ENCODE results near the gene RPH3AL. TPM values are rescaled to one million over a fixed set of nuclear protein-coding genes. Genes with fewer than 3 reads are reported as not detected.
A peak's percentile ranks its signal among the peaks of the same experiment; 100 is the strongest.

RPH3AL gene
- polyA plus RNA-seq, 1 donor from 2014 or later = 13.8 TPM

- H3K27me3 Mint-ChIP-seq = peaks cover 4% of the 10 kb centered on the region
- no peaks in the 10 kb centered on the region for H3K9me3 Mint-ChIP-seq
- peaks cover 5% of the 10 kb centered on the region for H3K36me3 Mint-ChIP-seq
- no peaks in the 10 kb centered on the region for H3K4me1 Mint-ChIP-seq
- H3K27ac Mint-ChIP-seq = no peak overlapping the region
- no peak overlapping the region for H3K4me3 Mint-ChIP-seq
Measured at GRCh38 chr17:300881-301280, 51.7 kb downstream of the RPH3AL start.

GRCh38 chr17:299546-299945 lies 53.1 kb downstream of the RPH3AL start:
- Mint-ChIP-seq H3K36me3 (peaks cover 5% of the 10 kb centered on the region), H3K4me1 (no peaks in the 10 kb centered on the region), H3K9me3 (no peaks in the 10 kb centered on the region), H3K27ac (no peak overlapping the region), H3K27me3 (peaks cover 4% of the 10 kb centered on the region), H3K4me3 (no peak overlapping the region)

DNA sequence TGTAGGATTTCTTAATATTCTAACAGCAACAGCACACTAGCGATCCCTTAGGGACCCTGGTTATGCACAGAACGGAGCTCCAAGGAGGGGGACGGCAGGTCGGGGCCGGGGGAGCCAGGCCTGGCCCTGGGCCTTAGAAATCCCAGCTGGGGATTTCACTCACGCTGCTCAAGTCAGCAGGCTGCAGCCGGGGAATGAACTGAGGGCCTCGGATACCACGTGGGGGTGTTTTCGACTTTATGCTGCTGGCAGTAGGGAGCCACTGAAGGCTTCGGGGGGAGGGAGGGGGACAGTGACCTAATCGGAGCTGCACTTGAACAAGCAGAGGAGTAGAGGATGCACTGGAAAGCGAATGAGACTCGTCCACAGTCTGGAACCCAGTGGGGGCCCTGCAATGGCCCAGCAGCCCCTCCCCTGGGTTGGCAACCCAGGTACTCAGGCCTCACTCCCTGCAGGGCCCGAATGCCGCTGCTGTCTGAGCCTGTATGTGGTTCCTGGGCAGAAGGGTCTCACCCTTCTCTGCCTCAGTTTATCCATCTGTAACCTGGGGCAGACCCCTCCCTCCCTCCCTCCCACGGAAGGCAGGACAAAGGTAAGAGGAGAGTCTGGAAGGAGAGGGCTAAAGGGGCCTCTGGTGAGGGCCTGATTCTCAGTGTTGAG lies 53.7 kb downstream of the RPH3AL start:
- no peaks in the 10 kb centered on the region for H3K9me3 Mint-ChIP-seq
- H3K27me3 Mint-ChIP-seq = peaks cover 4% of the 10 kb centered on the region
- no peak overlapping the region for H3K27ac Mint-ChIP-seq
- H3K4me1 Mint-ChIP-seq = no peaks in the 10 kb centered on the region
- H3K36me3 Mint-ChIP-seq = peaks cover 10% of the 10 kb centered on the region
- no peak overlapping the region for H3K4me3 Mint-ChIP-seq

GRCh38 chr17:297758-298157 lies 54.8 kb downstream of the RPH3AL start:
- no peak overlapping the region for H3K27ac Mint-ChIP-seq
- H3K4me3 Mint-ChIP-seq = no peak overlapping the region
- H3K27me3 Mint-ChIP-seq = peaks cover 5% of the 10 kb centered on the region
- peaks cover 11% of the 10 kb centered on the region for H3K36me3 Mint-ChIP-seq
- no peaks in the 10 kb centered on the region for H3K9me3 Mint-ChIP-seq
- H3K4me1 Mint-ChIP-seq = peaks cover 0 to 2% (median 0%) of the 10 kb centered on the region in 3 donors

DNA sequence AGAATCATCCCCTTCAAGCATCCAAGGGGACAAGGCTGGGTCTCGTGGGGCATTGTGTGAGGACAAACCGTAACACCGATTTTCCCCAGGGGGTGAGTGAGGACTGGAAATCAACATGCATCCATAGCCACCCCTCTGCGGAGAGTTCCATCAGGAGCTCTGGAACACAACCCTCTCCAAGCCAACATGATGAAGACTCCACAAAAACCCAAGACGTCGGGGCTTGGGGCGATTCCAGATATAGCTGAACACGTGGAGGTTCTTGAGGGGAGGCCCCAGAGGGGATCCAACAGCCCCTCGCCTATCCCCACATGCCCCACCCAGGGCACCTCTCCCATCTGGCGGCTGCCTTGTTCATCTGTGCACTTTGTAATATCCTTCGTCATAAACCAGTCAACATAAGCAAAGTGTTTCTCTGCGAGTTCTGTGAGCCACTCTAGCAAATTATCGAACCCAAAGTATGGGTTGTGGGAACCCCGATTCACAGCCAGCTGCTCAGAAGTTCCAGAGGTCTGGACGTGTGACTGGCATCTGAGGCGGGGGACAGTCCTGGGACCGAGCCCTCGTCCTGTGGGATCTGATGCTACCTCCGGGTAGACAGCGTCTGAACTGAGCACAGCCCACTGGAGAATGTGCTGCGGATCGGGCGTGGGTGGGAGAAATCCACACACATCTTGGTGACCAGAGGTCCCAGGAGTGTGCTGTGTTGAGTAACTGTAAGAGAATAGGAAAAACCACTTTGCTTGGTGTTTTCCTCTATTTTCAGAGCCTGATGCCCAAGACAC lies 55.5 kb downstream of the RPH3AL start:
- Mint-ChIP-seq H3K36me3 (peaks cover 8% of the 10 kb centered on the region), H3K27ac (no peak overlapping the region), H3K27me3 (peaks cover 4% of the 10 kb centered on the region), H3K4me1 (peaks cover 0 to 2% (median 0%) of the 10 kb centered on the region in 3 donors), H3K9me3 (no peaks in the 10 kb centered on the region), H3K4me3 (no peak overlapping the region)

- peaks cover 0 to 2% (median 0%) of the 10 kb centered on the region in 3 donors for H3K4me1 Mint-ChIP-seq
- no peak overlapping the region for H3K27ac Mint-ChIP-seq
- no peaks in the 10 kb centered on the region for H3K9me3 Mint-ChIP-seq
- H3K27me3 Mint-ChIP-seq = peaks cover 4% of the 10 kb centered on the region
- H3K36me3 Mint-ChIP-seq = peaks cover 8% of the 10 kb centered on the region
- no peak overlapping the region for H3K4me3 Mint-ChIP-seq
Measured at GRCh38 chr17:296379-296778, 56.2 kb downstream of the RPH3AL start.

GRCh38 chr17:292531-293382 lies 59.9 kb downstream of the RPH3AL start:
- Mint-ChIP-seq H3K36me3 (peaks cover 6% of the 10 kb centered on the region), H3K4me1 (peaks cover 0 to 2% (median 0%) of the 10 kb centered on the region in 3 donors), H3K4me3 (no peak overlapping the region), H3K9me3 (no peaks in the 10 kb centered on the region), H3K27ac (peak overlapping the region in 1 of 3 donors; percentile 12), H3K27me3 (peaks cover 4% of the 10 kb centered on the region)

DNA sequence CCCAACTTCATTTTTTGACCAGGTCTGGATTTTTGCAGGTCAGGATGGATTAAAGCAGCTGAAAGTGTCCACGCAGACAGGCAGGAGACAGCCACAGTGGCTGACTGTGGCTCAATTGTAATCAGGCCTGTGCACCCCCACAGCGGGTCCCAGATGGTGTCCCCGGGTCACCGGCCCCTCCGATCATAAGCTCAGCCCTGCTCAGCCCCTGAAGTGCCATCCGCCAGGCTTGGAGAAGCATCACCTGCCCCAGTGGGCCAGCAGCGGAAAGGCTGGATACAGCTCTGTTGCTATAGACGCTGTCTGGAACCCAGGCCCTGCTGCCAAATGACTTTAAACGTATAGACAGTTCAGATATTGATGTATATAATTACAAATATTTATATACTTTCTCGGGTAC lies 60.6 kb downstream of the RPH3AL start:
- no peak overlapping the region for H3K27ac Mint-ChIP-seq
- no peaks in the 10 kb centered on the region for H3K9me3 Mint-ChIP-seq
- H3K4me1 Mint-ChIP-seq = peaks cover 0 to 2% (median 0%) of the 10 kb centered on the region in 3 donors
- peaks cover 6% of the 10 kb centered on the region for H3K36me3 Mint-ChIP-seq
- H3K27me3 Mint-ChIP-seq = peaks cover 4% of the 10 kb centered on the region
- no peak overlapping the region for H3K4me3 Mint-ChIP-seq

DNA sequence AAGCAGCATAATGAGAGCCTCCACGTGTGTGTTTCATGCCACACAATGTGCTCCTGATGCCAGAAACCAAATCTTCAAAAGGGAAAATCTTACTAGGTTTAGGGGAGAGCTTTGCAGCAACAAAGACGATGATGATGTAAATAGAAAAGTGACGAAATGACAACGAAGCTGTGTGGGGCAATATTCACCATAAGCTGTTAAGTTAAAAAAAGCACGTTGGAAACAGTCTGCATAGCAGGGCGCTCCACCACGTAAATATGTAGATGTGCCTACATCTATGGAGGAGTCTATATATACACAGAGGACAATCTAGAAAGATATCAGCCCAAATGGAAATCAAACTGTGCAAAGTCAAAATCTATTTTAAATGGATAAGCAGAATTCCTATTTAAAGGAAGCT lies 61.0 kb downstream of the RPH3AL start:
- no peak overlapping the region for H3K27ac Mint-ChIP-seq
- no peaks in the 10 kb centered on the region for H3K9me3 Mint-ChIP-seq
- H3K27me3 Mint-ChIP-seq = peaks cover 4% of the 10 kb centered on the region
- no peak overlapping the region for H3K4me3 Mint-ChIP-seq
- H3K36me3 Mint-ChIP-seq = peaks cover 6% of the 10 kb centered on the region
- peaks cover 0 to 2% (median 0%) of the 10 kb centered on the region in 3 donors for H3K4me1 Mint-ChIP-seq

- H3K27me3 Mint-ChIP-seq = peaks cover 4% of the 10 kb centered on the region
- no peaks in the 10 kb centered on the region for H3K9me3 Mint-ChIP-seq
- H3K4me1 Mint-ChIP-seq = peaks cover 0 to 2% (median 0%) of the 10 kb centered on the region in 3 donors
- peaks cover 6% of the 10 kb centered on the region for H3K36me3 Mint-ChIP-seq
- H3K4me3 Mint-ChIP-seq = no peak overlapping the region
- H3K27ac Mint-ChIP-seq = no peak overlapping the region
Measured at GRCh38 chr17:290626-291025, 62.0 kb downstream of the RPH3AL start.

GRCh38 chr17:290121-290521 lies 62.5 kb downstream of the RPH3AL start:
- Mint-ChIP-seq H3K27me3 (peaks cover 4% of the 10 kb centered on the region), H3K36me3 (peaks cover 6% of the 10 kb centered on the region), H3K4me3 (no peak overlapping the region), H3K9me3 (no peaks in the 10 kb centered on the region), H3K4me1 (peaks cover 0 to 2% (median 0%) of the 10 kb centered on the region in 3 donors), H3K27ac (peak overlapping the region in 1 of 3 donors; percentile 89)

- Mint-ChIP-seq H3K9me3 (no peaks in the 10 kb centered on the region), H3K4me1 (peaks cover 0 to 2% (median 0%) of the 10 kb centered on the region in 3 donors), H3K4me3 (no peak overlapping the region), H3K36me3 (peaks cover 5% of the 10 kb centered on the region), H3K27me3 (peaks cover 4% of the 10 kb centered on the region), H3K27ac (peak overlapping the region in 1 of 3 donors; percentile 89)
Measured at GRCh38 chr17:289409-289808, 63.2 kb downstream of the RPH3AL start.

DNA sequence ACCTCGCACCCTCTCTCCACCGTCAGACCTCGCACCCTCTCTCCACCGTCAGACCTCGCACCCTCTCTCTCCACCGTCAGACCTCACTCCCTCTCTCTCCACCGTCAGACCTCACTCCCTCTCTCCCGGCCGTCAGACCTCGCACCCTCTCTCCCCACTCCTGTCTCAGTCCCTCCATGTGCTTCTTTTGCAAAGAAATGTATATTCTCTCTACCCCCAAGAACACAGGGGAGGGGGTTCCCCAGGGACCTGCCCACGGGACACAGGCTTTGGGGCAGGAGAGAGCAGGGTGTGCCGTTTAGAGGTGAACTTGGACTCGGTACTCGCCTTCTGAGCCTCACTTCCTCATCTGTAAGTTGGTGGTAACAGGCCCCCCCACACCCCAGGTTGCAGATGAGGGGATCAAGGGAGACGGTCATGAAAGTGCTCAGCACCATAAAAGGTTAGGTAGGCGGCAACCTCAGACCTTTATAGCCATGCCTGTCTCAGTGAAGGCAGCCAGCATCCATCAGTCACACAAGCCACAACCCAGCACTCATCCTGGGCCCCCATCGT lies 63.7 kb downstream of the RPH3AL start:
- H3K36me3 Mint-ChIP-seq = no peaks in the 10 kb centered on the region
- H3K9me3 Mint-ChIP-seq = no peaks in the 10 kb centered on the region
- no peak overlapping the region for H3K4me3 Mint-ChIP-seq
- H3K4me1 Mint-ChIP-seq = peaks cover 0 to 2% (median 0%) of the 10 kb centered on the region in 3 donors
- peaks cover 4% of the 10 kb centered on the region for H3K27me3 Mint-ChIP-seq
- no peak overlapping the region for H3K27ac Mint-ChIP-seq

DNA sequence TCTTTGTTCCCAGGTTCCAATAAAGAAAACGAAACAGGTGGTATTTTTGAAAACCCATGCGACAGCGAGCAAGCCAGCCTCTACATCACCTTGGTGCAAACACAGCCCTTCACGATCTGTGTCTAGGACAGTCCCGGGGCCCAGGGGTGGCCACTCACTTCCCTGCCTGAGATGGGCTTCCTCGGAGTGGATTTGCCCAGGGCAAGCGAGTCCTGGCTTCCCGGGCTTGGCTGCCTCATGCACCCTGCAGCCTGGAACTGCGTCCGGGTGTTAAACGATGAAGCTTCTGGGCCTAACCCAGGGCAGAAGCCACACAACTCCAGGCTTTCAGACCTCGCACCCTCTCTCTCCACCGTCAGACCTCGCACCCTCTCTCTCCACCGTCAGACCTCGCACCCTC lies 66.0 kb downstream of the RPH3AL start:
- Mint-ChIP-seq H3K27ac (no peak overlapping the region), H3K4me1 (no peaks in the 10 kb centered on the region), H3K27me3 (no peaks in the 10 kb centered on the region), H3K9me3 (no peaks in the 10 kb centered on the region), H3K4me3 (no peak overlapping the region), H3K36me3 (peaks cover 4% of the 10 kb centered on the region)

All from IgD-negative memory B cell (primary cell).